H1 (cell line): ENCODE measurements around the gene CMSS1. TPM values are rescaled to one million over a fixed set of nuclear protein-coding genes. Genes with fewer than 3 reads are reported as not detected.

ENCODE experiments used
- CTCF ChIA-PET: fragments of 300-600 bp; sonication (Branson Sonifier 250); formaldehyde crosslinking; loops from one replicate; lab custom pipeline; 2021; ENCODE audit not compliant: partially characterized antibody; lab: Charles Lee
- POLR2A ChIA-PET: fragments of 300-600 bp; sonication (Branson Sonifier 250); formaldehyde crosslinking; loops from one replicate; lab custom pipeline; 2021; ENCODE audit warnings: inconsistent platforms; ENCODE audit not compliant: partially characterized antibody; lab: Charles Lee
- DNase-seq, 2 experiments: peaks; one replicate each; pipeline versions ENCODE4 v3.0.0 to v3.0.0-alpha.2; 2010 to 2022; ENCODE audit warnings: low spot score in 2 of 2, low read depth in 1 of 2, mixed read lengths in 1 of 2
- FAIRE-seq: peaks from 2 replicates; lab custom pipeline; 2011; peaks lifted over from hg19 to GRCh38; lab: Jason Lieb, UNC
- H2AFZ ChIP-seq: 2 replicates; pipeline ENCODE4 v1.8.1; 2012; ENCODE audit warnings: low read length, inconsistent platforms
- H2AK5ac ChIP-seq: 2 replicates; pipeline ENCODE4 v1.6.1; 2013; ENCODE audit warnings: low read depth, low read length
- H2BK120ac ChIP-seq: replicated peaks from 2 replicates; pipeline ENCODE3; 2013; ENCODE audit warnings: low read depth, low read length, inconsistent platforms
- H2BK12ac ChIP-seq: 2 replicates; pipeline ENCODE4 v1.6.1; 2013; ENCODE audit warnings: low read depth, low read length
- H2BK15ac ChIP-seq: 2 replicates; pipeline ENCODE4 v1.6.1; 2013; ENCODE audit warnings: low read length
- H2BK20ac ChIP-seq: 2 replicates; pipeline ENCODE4 v1.6.1; 2013; ENCODE audit warnings: low read length
- H2BK5ac ChIP-seq: 2 replicates; pipeline ENCODE4 v1.6.1; 2013; ENCODE audit warnings: low read depth, low read length
- H3K14ac ChIP-seq: 2 replicates; pipeline ENCODE4 v1.6.1; 2013; ENCODE audit warnings: inconsistent platforms; ENCODE audit not compliant: insufficient read length
- H3K18ac ChIP-seq: 2 replicates; pipeline ENCODE4 v1.6.1; 2013; ENCODE audit warnings: low read length; ENCODE audit errors: extremely low read depth
- H3K23ac ChIP-seq: 2 replicates; pipeline ENCODE4 v1.6.1; 2013; ENCODE audit warnings: inconsistent platforms; ENCODE audit not compliant: insufficient read length
- H3K23me2 ChIP-seq: 2 replicates; pipeline ENCODE4 v1.6.1; 2013; ENCODE audit warnings: low read depth, low read length
- H3K27ac ChIP-seq: 2 replicates; pipeline ENCODE4 v1.6.1; 2011; ENCODE audit warnings: low read depth, low read length, inconsistent platforms
- H3K27me3 ChIP-seq, 4 experiments: replicated peaks in 1 of 4; 1 replicate in 1 of 4; 2 replicates in 3 of 4; pipeline versions ENCODE4 v1.6.1 to v1.8.1; 2011 to 2013; ENCODE audit warnings: low read length in 3 of 4, mild to moderate bottlenecking in 3 of 4, inconsistent platforms in 2 of 4, mixed read lengths in 2 of 4, moderate library complexity in 1 of 4; ENCODE audit not compliant: control insufficient read depth in 3 of 4, insufficient read depth in 3 of 4; ENCODE audit errors: extremely low read depth in 1 of 4
- H3K36me3 ChIP-seq, 4 experiments: 2 replicates each; pipeline versions ENCODE4 v1.6.1 to v1.8.1; 2011 to 2013; ENCODE audit warnings: mild to moderate bottlenecking in 4 of 4, low read length in 3 of 4, moderate library complexity in 2 of 4, control low read depth in 1 of 4, inconsistent platforms in 1 of 4; ENCODE audit not compliant: insufficient read depth in 4 of 4, control insufficient read depth in 2 of 4
- H3K4ac ChIP-seq: replicated peaks from 2 replicates; pipeline ENCODE3; 2013; ENCODE audit warnings: low read length, low read depth, mixed read lengths, inconsistent platforms; ENCODE audit not compliant: insufficient read length
- H3K4me1 ChIP-seq, 4 experiments: replicated peaks in 1 of 4; 1 replicate in 1 of 4; 2 replicates in 3 of 4; pipeline versions ENCODE4 v1.6.1 to v1.8.1; 2011 to 2013; ENCODE audit warnings: low read length in 3 of 4, inconsistent platforms in 2 of 4, mixed read lengths in 1 of 4; ENCODE audit not compliant: insufficient read depth in 4 of 4, control insufficient read depth in 3 of 4
- H3K4me2 ChIP-seq, 2 experiments: 2 replicates each; pipeline versions ENCODE4 v1.6.1 to v1.8.1; 2011 to 2013; ENCODE audit warnings: low read depth in 2 of 2, low read length in 2 of 2, control low read depth in 1 of 2, inconsistent platforms in 1 of 2, mild to moderate bottlenecking in 1 of 2; ENCODE audit not compliant: insufficient read depth in 1 of 2
- H3K4me3 ChIP-seq, 4 experiments: fragments of 200-600, 300-600 bp in 1 of 4; sonication (generic), shearing (Covaris generic), sonication (Bioruptor Twin) in 1 of 4; 2 replicates each; pipeline versions ENCODE4 v1.5.1 to v1.8.1; 2011 to 2016; ENCODE audit warnings: low read length in 4 of 4, low read depth in 3 of 4, control low read depth in 2 of 4, inconsistent platforms in 2 of 4, mild to moderate bottlenecking in 2 of 4, mixed read lengths in 1 of 4, moderate library complexity in 1 of 4; ENCODE audit not compliant: insufficient read depth in 2 of 4; ENCODE audit errors: extremely low read depth in 1 of 4
- H3K56ac ChIP-seq: replicated peaks from 2 replicates; pipeline ENCODE3; 2013; ENCODE audit warnings: low read depth, mild to moderate bottlenecking, mixed read lengths, low read length, inconsistent platforms; ENCODE audit not compliant: insufficient read length
- H3K79me1 ChIP-seq: 2 replicates; pipeline ENCODE4 v1.6.1; 2013; ENCODE audit warnings: low read depth, low read length, control low read depth
- H3K79me2 ChIP-seq, 2 experiments: 2 replicates each; pipeline versions ENCODE4 v1.6.1 to v1.8.1; 2012 to 2013; ENCODE audit warnings: low read length in 2 of 2, mild to moderate bottlenecking in 2 of 2, inconsistent platforms in 1 of 2; ENCODE audit not compliant: insufficient read depth in 2 of 2, control insufficient read depth in 1 of 2
- H3K9ac ChIP-seq, 4 experiments: replicated peaks in 1 of 4; 1 replicate in 1 of 4; 2 replicates in 3 of 4; pipeline versions ENCODE4 v1.6.1 to v1.8.1; 2011 to 2013; ENCODE audit warnings: low read depth in 3 of 4, low read length in 3 of 4, control low read depth in 2 of 4, mild to moderate bottlenecking in 2 of 4, moderate library complexity in 2 of 4, inconsistent platforms in 1 of 4; ENCODE audit errors: extremely low read depth in 1 of 4
- H3K9me3 ChIP-seq, 2 experiments: 2 replicates each; pipeline versions ENCODE4 v1.6.1 to v1.8.1; 2012 to 2013; ENCODE audit warnings: mild to moderate bottlenecking in 2 of 2, moderate library complexity in 2 of 2, control low read depth in 1 of 2, inconsistent platforms in 1 of 2, low read depth in 1 of 2, low read length in 1 of 2, mixed read lengths in 1 of 2; ENCODE audit not compliant: insufficient read depth in 2 of 2
- H4K20me1 ChIP-seq, 2 experiments: replicated peaks in 1 of 2; 2 replicates each; pipeline versions ENCODE3 to v1.8.1; 2011 to 2013; ENCODE audit warnings: inconsistent platforms in 2 of 2, low read length in 2 of 2, mild to moderate bottlenecking in 1 of 2; ENCODE audit not compliant: insufficient read depth in 2 of 2, control insufficient read depth in 1 of 2
- H4K5ac ChIP-seq: 2 replicates; pipeline ENCODE4 v1.6.1; 2013; ENCODE audit warnings: low read length, low read depth, mixed read lengths, inconsistent platforms; ENCODE audit not compliant: insufficient read length
- H4K8ac ChIP-seq: 2 replicates; pipeline ENCODE4 v1.8.0; 2013; ENCODE audit warnings: mild to moderate bottlenecking, moderate library complexity, low read length, inconsistent platforms; ENCODE audit not compliant: insufficient read depth; ENCODE audit errors: extremely low read depth
- H4K91ac ChIP-seq: replicated peaks from 2 replicates; pipeline ENCODE3; 2013; ENCODE audit warnings: low read length, mixed read lengths, inconsistent platforms; ENCODE audit not compliant: insufficient read length
- BACH1 ChIP-seq: IDR thresholded peaks from 2 replicates; pipeline ENCODE4 v1.6.1; 2012; ENCODE audit warnings: low read length, improper control_type of control experiment
- CHD2 ChIP-seq: IDR thresholded peaks from 2 replicates; pipeline ENCODE4 v1.6.1; 2012; ENCODE audit warnings: low read length, improper control_type of control experiment
- EZH2 ChIP-seq: fragments of 200-600 bp; sonication (generic); IDR thresholded peaks from 2 replicates; pipeline ENCODE4 v1.7.1; 2012; ENCODE audit warnings: low read depth, mild to moderate bottlenecking, moderate library complexity, low read length, inconsistent platforms; ENCODE audit not compliant: severe bottlenecking
- HDAC2 ChIP-seq, 2 experiments: fragments of 300-600 bp in 1 of 2; sonication (generic) in 1 of 2; IDR thresholded peaks; 2 replicates each; pipeline ENCODE4 v1.6.1; 2011 to 2012; ENCODE audit warnings: low read depth in 2 of 2, low read length in 2 of 2, mild to moderate bottlenecking in 2 of 2, moderate library complexity in 2 of 2, borderline replicate concordance in 1 of 2, inconsistent platforms in 1 of 2
- RBBP5 ChIP-seq: IDR thresholded peaks from 2 replicates; pipeline ENCODE4 v1.7.1; 2012; ENCODE audit warnings: low read depth, mild to moderate bottlenecking, inconsistent platforms, low read length, moderate library complexity, borderline replicate concordance
- RNF2 ChIP-seq: fragments of 200-900, 300-1000 bp; sonication (generic); IDR thresholded peaks from 2 replicates; pipeline ENCODE4 v1.7.1; 2016; ENCODE audit warnings: borderline replicate concordance, low read depth, mild to moderate bottlenecking, antibody characterized with exemption, low read length; ENCODE audit not compliant: poor library complexity, severe bottlenecking; ENCODE audit errors: missing control alignments
- SIRT6 ChIP-seq: IDR thresholded peaks from one replicate; pipeline ENCODE4 v1.7.1; 2012; ENCODE audit warnings: low read length, inconsistent platforms
- SP1 ChIP-seq: IDR thresholded peaks from 2 replicates; pipeline ENCODE4 v1.6.1; 2011; ENCODE audit warnings: low read depth, low read length
- YY1 ChIP-seq: IDR thresholded peaks from 2 replicates; pipeline ENCODE4 v1.6.1; 2011; ENCODE audit warnings: low read depth, mild to moderate bottlenecking, low read length
- ZNF274 ChIP-seq: IDR thresholded peaks from 2 replicates; pipeline ENCODE4 v1.7.0; 2012; ENCODE audit warnings: low read length, borderline replicate concordance; ENCODE audit errors: extremely low read depth
- WGBS, 2 experiments: shearing (Covaris generic) in 1 of 2; methylation state at CpG; one replicate each; pipeline versions ENCODE4 v1.1.6 to v1.1.7; 2013 to 2015; ENCODE audit warnings: low lambda C conversion rate in 2 of 2, mixed read lengths in 2 of 2, inconsistent platforms in 1 of 2, low coverage in 1 of 2, missing lambda C conversion rate in 1 of 2; ENCODE audit not compliant: insufficient replicate concordance in 2 of 2, insufficient coverage in 1 of 2, insufficient read length in 1 of 2; ENCODE audit errors: extremely low coverage in 1 of 2, missing lambda C conversion rate in 1 of 2; 5-methylcytosine and 5-hydroxymethylcytosine counted together
- polyA plus RNA-seq, 7 experiments: library from polyadenylated mRNA; depleted of rRNA in 3 of 7; stranded (reverse) in 5 of 7; unstranded in 2 of 7; fragments of >200 nt in 5 of 7; fragments of 200-250 nt in 2 of 7; gene quantifications; 1 replicate in 5 of 7; 2 replicates in 1 of 7; 4 replicates in 1 of 7; pipeline versions ENCODE4 v1.2.1 to v1.2.3, GENCODE V29; 2011 to 2013; ENCODE audit warnings: missing spikeins in 2 of 7, mixed read lengths in 2 of 7
- total RNA-seq: library from RNA; stranded (reverse); fragmentation: NEBNext Ultra II Directional; extraction: Animal tissue kit (Norgen Biotek cat#: 25700); gene quantifications from 2 replicates; pipeline ENCODE4 v1.2.1, GENCODE V29; 2021
- TF ChIP-seq, protein P1 (sequence below): IDR thresholded peaks from 2 replicates; pipeline ENCODE4 v1.6.1; 2011; ENCODE audit warnings: low read length, improper control_type of control experiment
- TF ChIP-seq, protein P2 (sequence below): IDR thresholded peaks from 2 replicates; pipeline ENCODE4 v1.6.1; 2012; ENCODE audit warnings: inconsistent platforms

The CMSS1 gene
- total and polyA plus RNA-seq, 2 of the 8 experiments (the other 6 are each of a cell fraction or from before 2014, with no cell fraction given): 15.2 to 75.1 TPM

- Histone ChIP-seq H3K23me2 (peaks cover 4% of the 10 kb centered on the region), H3K18ac (no peak overlapping the region), H2AK5ac (no peak overlapping the region), H3K4ac (no peak overlapping the region), H2BK5ac (no peak overlapping the region), H2BK12ac (no peak overlapping the region), H3K9ac (no peak overlapping the region), H4K5ac (no peak overlapping the region), H2BK15ac (no peak overlapping the region), H2AFZ (no peak overlapping the region), H3K36me3 (no peaks in the 10 kb centered on the region), H3K27ac (no peak overlapping the region), H3K9me3 (no peaks in the 10 kb centered on the region), H2BK20ac (no peak overlapping the region), H3K56ac (no peak overlapping the region), H3K4me3 (no peak overlapping the region), H3K4me2 (no peak overlapping the region), H3K79me1 (no peaks in the 10 kb centered on the region; the same call in 1 of the 2 replicates), H4K20me1 (peaks cover 11 to 14% of the 10 kb centered on the region in 2 experiments), H3K14ac (no peak overlapping the region), H3K23ac (no peak overlapping the region), H3K27me3 (peaks cover 16 to 59% (median 35%) of the 10 kb centered on the region in 4 experiments), H4K8ac (no peak overlapping the region), H4K91ac (no peak overlapping the region), H3K79me2 (no peaks in the 10 kb centered on the region), H2BK120ac (no peak overlapping the region), H3K4me1 (peaks cover 0 to 2% (median 0%) of the 10 kb centered on the region in 4 experiments; a peak in 3 of 7 replicates)
- DNase-seq: no peak
- ChIA-PET CTCF (interaction anchor here (0.8 to 2.0 kb wide), 2 partner anchors 23 to 35 kb away, joined by 3 to 7 read pairs; no protein-coding TSS in a partner anchor), POLR2A (no interaction called here)
- WGBS, 2 experiments: 100% methylated on average over 1 of the region's 1 CpG; no CpG with 5 or more reads in 1 of the 2 experiments
- FAIRE-seq: no peak
- no peak for TF ChIP-seq HDAC2 (IDR thresholded peaks at IDR 0.05; ENCODE audit: borderline replicate concordance in 1 of 2, low read depth in 2 of 2, low read length in 2 of 2)
- no peak for TF ChIP-seq BACH1
- no peak for TF ChIP-seq SIRT6
- TF ChIP-seq EZH2: no peak
- TF ChIP-seq, protein P1, sequence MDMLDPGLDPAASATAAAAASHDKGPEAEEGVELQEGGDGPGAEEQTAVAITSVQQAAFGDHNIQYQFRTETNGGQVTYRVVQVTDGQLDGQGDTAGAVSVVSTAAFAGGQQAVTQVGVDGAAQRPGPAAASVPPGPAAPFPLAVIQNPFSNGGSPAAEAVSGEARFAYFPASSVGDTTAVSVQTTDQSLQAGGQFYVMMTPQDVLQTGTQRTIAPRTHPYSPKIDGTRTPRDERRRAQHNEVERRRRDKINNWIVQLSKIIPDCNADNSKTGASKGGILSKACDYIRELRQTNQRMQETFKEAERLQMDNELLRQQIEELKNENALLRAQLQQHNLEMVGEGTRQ: no peak
- no peak for TF ChIP-seq ZNF274
- no peak for TF ChIP-seq RBBP5
- TF ChIP-seq SP1: no peak
- no peak for TF ChIP-seq CHD2
- TF ChIP-seq YY1: no peak
- TF ChIP-seq, protein P2, sequence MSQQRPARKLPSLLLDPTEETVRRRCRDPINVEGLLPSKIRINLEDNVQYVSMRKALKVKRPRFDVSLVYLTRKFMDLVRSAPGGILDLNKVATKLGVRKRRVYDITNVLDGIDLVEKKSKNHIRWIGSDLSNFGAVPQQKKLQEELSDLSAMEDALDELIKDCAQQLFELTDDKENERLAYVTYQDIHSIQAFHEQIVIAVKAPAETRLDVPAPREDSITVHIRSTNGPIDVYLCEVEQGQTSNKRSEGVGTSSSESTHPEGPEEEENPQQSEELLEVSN: no peak
- no peak for TF ChIP-seq RNF2
Measured at GRCh38 chr3:99878005-99878404, 60.3 kb downstream of the CMSS1 start.
